GM18909 (cell line): ENCODE data around the gene TERT.

Source experiments
- ATAC-seq: cut with Tn5 transposase; IDR thresholded peaks from one replicate; pipeline ENCODE4 v1.9.1; 2021; ENCODE audit warnings: mild to moderate bottlenecking; ENCODE audit not compliant: unreplicated experiment, poor library complexity

Gene TERT

GRCh38 chr5:1319436-1320256 lies 24.8 kb upstream of the TERT start:
- no peak for ATAC-seq

GRCh38 chr5:1318659-1319251 lies 23.9 kb upstream of the TERT start:
- no peak for ATAC-seq

GRCh38 chr5:1317921-1318565 lies 23.2 kb upstream of the TERT start:
- ATAC-seq = no peak

GRCh38 chr5:1316588-1317340 lies 21.9 kb upstream of the TERT start:
- no peak for ATAC-seq

GRCh38 chr5:1315709-1316587 lies 21.1 kb upstream of the TERT start:
- ATAC-seq = peak; percentile 52

GRCh38 chr5:1315018-1315708 lies 20.3 kb upstream of the TERT start:
- no peak for ATAC-seq

GRCh38 chr5:1314564-1314982 lies 19.7 kb upstream of the TERT start:
- ATAC-seq = no peak

GRCh38 chr5:1312993-1313833 lies 18.3 kb upstream of the TERT start:
- ATAC-seq = peak; percentile 82

- ATAC-seq = no peak
Observed at GRCh38 chr5:1312206-1312605, 17.3 kb upstream of the TERT start.

- no peak for ATAC-seq
Observed at GRCh38 chr5:1311439-1312055, 16.7 kb upstream of the TERT start.

GRCh38 chr5:1310118-1310517 lies 15.2 kb upstream of the TERT start:
- ATAC-seq = no peak

GRCh38 chr5:1304033-1304432 lies 9.2 kb upstream of the TERT start:
- ATAC-seq = no peak

- ATAC-seq = no peak
Observed at GRCh38 chr5:1302258-1302657, 7.4 kb upstream of the TERT start.

GRCh38 chr5:1300581-1301083 lies 5.8 kb upstream of the TERT start:
- no peak for ATAC-seq

GRCh38 chr5:1299961-1300360 lies 5.1 kb upstream of the TERT start:
- no peak for ATAC-seq

- no peak for ATAC-seq
Observed at GRCh38 chr5:1299511-1299850, 4.6 kb upstream of the TERT start.

- no peak for ATAC-seq
Observed at GRCh38 chr5:1298723-1299510, 4.0 kb upstream of the TERT start.
